NCI-H524 treated with DMSO at 0.1 percent for 48 hours (cell line): ENCODE results near the gene CENPW.

ENCODE experiments used
- DNase-seq: peaks from one replicate; lab custom pipeline; 2025; lab: John Stamatoyannopoulos, UW

The CENPW gene

DNA sequence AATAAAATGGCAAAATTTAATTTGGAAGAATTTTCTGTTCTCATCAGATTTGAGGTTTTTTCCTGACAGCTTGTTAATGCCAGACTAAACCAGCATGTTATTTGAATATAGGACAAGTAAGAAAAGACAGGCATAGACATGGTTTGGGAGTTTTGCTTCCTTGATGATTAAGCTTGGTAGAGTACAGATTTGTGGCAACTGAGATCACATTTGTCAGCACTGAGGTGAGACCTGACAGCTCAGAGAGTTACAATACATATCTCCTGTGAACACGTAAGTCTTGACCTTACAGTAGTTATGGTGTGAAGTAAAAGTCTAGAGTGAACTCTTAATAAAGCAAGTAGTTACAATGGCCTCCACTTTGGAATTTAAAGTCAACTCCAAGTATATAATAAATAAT is 34.5 kb downstream of the CENPW start:
- no peak for DNase-seq

DNA sequence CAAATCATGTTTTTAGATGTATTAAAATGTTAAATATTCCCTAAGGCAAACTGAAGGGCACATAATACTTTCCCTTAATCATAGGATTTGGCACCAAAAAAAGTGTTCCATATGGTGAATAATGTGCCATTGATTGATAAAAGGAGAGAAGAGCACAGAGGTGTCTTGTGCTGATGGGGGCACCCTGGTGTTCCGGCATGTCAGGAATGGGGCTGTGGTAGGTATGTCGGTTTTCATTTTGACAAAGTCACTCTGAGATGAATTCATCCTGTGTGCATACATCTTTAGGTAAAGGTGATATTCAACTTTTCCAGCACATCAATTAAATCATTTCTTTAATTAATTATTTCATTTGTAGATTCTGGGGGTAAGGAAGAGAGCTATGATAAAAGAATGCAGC is 36.8 kb downstream of the CENPW start:
- no peak for DNase-seq

DNA sequence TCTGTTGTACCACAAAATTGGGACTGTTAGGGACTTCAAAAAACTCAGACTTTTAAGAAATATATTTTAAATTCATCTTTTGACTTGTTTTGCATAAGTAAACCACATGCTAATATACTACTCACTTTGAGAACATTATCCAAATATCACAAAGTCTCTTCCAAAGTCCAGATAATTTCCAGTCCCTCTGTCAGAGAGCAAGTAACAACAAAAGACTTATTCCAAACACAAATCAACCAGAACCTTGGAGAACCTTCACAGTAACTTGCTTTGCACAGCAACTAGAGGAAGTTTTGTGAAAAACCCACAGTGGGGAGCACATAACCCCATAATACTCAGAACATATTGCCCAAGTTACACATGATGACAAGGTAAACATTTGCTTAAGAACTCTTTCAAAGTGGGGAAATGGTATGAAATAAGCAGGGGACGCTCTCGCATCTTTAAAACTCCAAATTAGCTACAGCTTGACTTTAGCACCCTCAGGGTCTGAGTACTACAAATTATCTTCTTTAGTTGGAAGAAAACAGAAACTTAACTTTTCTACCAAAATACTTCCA is 37.8 kb downstream of the CENPW start:
- no peak for DNase-seq

DNA sequence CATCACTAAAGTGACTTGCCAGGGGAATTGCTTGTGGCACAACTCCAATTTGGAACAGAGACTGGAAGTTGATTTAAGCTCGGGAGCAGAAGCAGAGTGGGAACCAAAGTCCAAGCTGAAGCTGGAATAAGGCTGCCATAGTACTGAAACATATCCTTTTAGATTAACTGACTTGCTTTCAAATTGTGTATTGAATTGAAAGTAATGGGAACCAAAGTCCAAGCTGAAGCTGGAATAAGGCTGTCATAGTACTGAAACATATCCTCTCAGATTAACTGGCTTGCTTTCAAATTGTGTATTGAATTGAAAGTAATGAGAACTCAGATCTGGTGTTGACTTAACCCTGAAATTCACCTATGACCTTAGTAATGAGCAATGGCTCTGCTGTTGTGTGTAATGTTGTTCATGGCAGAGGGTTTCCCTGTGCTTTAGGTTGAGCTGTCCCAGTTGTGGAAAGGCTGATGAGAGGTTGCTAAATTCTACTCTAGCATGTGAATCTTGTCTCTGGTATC is 40.2 kb downstream of the CENPW start:
- no peak for DNase-seq

DNA sequence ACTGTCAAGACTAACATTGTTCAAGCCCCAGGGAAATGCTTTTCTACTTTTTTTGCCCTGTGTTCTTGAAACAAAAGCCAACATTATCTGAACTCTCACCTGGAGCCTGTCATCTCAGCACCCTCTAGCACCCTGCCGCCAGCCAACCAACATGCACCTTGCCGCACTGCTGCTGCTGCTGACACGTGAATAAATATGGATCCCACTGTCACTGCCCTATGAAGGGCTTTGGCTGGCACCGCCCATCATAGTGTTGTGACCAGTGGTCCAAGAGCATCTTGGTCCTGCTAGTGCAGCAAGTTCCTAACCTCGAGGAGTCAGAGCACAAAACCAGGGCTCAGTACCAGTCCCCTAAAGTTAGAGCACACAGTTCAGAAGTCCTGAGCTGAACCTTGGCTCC is 41.6 kb downstream of the CENPW start:
- no peak for DNase-seq

DNA sequence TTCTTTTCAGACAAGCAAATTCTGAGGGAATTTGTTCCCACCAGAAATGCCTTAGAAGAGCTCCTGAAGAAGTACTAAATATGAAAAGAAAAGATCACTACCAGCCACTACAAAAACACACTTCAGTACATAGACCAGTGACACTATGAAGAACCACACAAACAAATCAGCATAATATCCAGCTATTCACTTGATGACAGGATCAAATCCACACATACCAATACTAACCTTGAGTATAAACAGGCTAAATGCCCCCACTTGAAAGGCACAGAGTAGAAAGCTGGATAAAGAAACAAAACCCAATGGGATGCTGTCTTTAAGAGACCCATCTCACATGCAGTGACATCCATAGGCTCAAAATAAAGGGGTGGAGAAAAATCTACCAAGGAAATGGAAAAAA is 43.3 kb downstream of the CENPW start:
- no peak for DNase-seq

DNA sequence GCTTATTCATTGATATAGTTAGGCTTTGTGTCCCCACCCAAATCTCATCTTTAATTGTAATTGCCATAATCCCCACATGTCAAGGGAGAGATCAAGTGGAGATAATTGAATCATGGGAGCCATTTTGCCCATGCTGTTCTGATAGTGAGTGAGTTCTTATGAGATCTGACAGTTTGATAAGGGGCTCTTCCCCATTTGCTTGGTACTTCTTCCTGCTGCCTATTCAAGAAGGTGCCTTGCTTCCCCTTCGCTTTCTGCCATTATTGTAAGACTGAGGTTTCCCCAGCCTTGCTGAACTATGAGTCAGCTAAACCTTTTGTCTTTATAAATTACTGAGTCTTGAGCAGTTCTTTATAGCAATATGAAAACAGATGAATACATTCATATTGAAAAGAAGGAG is 45.6 kb downstream of the CENPW start:
- DNase-seq, result no peak

DNA sequence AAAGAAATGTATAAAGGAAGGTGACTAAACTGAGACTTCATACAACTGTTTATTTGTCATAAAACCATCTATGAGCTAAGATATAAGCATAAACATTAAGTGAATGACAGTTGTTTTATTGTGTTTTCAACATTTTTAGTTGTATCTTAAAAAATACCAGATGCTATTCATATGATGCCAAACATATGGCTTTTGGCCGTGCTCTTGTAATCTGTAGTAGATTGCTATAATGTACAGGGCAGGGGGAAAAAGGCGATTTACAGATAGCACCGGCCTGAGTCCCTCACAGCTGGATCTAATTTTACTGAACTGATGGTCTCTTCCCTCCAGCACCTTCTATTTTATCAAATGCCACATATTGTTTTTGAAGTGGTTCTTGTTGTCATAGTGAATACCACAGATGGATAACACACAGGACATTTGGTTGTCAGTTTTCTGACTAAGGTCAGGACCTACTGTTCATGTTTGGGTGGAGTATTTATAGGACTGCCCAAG is 48.2 kb downstream of the CENPW start:
- DNase-seq, result no peak

DNA sequence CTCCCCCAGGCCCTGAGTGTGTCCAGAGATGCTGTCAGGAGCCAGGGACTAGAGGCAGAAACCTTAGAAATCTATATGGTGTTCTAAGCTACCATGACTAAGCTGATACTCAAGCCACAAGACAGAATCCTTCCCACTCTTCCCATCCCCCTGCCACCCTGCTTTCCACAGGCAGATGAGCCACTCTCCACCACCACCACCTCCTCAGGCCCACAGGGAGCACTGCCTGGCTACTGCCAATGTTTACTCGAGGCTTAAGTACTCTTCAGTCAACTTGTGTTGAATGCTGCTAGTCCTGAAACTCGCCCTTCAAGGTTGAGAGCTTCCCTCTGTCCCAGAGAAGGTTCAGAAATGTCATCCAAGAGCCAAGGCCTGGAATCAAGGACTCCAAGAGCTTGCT is 56.2 kb downstream of the CENPW start:
- no peak for DNase-seq
